ENCODE data around the gene GPR137B. TPM values are rescaled to one million over a fixed set of nuclear protein-coding genes. Genes with fewer than 3 reads are reported as not detected.

The GPR137B gene
- total and polyA plus RNA-seq, 2 of the 4 experiments (the other 2 are of a cell fraction) = 4.5 to 12.3 TPM

DNA sequence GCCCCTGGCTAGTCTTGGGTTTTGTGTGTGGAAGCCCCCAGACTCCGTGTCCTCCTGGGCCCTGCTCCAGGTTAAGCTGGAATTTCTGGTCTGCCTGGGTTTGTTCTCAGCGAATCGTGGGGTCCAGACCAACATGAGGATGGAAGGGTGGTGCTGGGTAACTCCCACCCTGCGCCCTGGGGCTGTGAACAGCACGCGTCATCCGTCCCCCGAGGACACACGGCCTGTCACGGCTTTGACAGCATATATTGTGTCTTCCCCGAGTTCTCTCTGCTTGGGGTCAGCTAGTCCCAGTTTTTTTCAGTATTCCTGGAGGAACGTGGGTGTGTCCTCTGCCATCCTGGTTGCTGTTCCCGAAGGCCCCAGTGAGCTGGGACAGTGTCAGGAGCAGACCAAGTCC is 11.8 kb downstream of the GPR137B start:
- no peak overlapping the region for H2BK5ac ChIP-seq (ENCODE audit: low read depth, low read length, poor library complexity, severe bottlenecking)
- BruUV-seq (replicated peaks) = no TSS peak

More for the DNA sequence above, 11.8 kb downstream of the GPR137B start:
- Histone ChIP-seq H2BK120ac (ENCODE audit: low read depth, low read length) (no peak overlapping the region), H3K27me3 (ENCODE audit: control insufficient read depth, insufficient read depth, low read length) (no peaks in the 10 kb centered on the region), H3K9me3 (ENCODE audit: control insufficient read depth, insufficient read depth, low read length) (no peaks in the 10 kb centered on the region), H3K4me3 (ENCODE audit: insufficient read depth, low read depth, low read length) (no peak overlapping the region), H2AK5ac (ENCODE audit: low read depth, low read length) (no peak overlapping the region), H3K56ac (ENCODE audit: extremely low read depth, insufficient read depth, low read length) (no peak overlapping the region), H4K91ac (ENCODE audit: insufficient read depth, low read depth, low read length) (no peak overlapping the region), H3K14ac (replicated peaks; ENCODE audit: low read depth, low read length) (no peak overlapping the region), H3K79me1 (ENCODE audit: low read depth in 1 of 2, low read length in 2 of 2) (peaks cover 7 to 9% of the 10 kb centered on the region in 2 experiments), H4K8ac (ENCODE audit: low read depth in 2 of 2, low read length in 2 of 2) (no peak overlapping the region), H2AFZ (replicated peaks; ENCODE audit: low read length, poor library complexity) (no peak overlapping the region), H3K4me2 (ENCODE audit: low read depth, low read length) (no peak overlapping the region), H3K27ac (ENCODE audit: insufficient read depth, low read length) (no peak overlapping the region), H3K4me1 (ENCODE audit: control insufficient read depth, insufficient read depth, low read length) (no peaks in the 10 kb centered on the region), H3K9me1 (ENCODE audit: insufficient read depth, low read length) (peaks cover 5% of the 10 kb centered on the region; the same call in 1 of the 2 replicates), H3K4ac (ENCODE audit: low read depth, low read length) (no peak overlapping the region), H3K18ac (ENCODE audit: low read depth, low read length) (no peak overlapping the region), H3K36me3 (ENCODE audit: control insufficient read depth, insufficient read depth, low read length) (no peaks in the 10 kb centered on the region), H3K23ac (ENCODE audit: low read depth, low read length) (no peak overlapping the region), H2AK9ac (replicated peaks; ENCODE audit: low read depth, low read length, poor library complexity) (no peak overlapping the region), H4K5ac (ENCODE audit: low read depth, low read length) (no peak overlapping the region), H3K9ac (ENCODE audit: low read depth, low read length) (no peak overlapping the region), H4K20me1 (ENCODE audit: insufficient read depth, low read length) (peaks cover 15% of the 10 kb centered on the region; the same call in 1 of the 2 replicates), H2BK20ac (ENCODE audit: low read depth, low read length) (no peak overlapping the region), H2BK15ac (ENCODE audit: low read depth, low read length) (no peak overlapping the region)
- intact Hi-C loops (cut with micrococcal nuclease) (no loop called here), dilution Hi-C loops (cut with HindIII; ENCODE audit: low sequenced_read_pairs, unreplicated experiment) (no loop called here), in situ Hi-C loops (cut with MboI; ENCODE audit: low sequenced_read_pairs) (no loop called here)
- CTCF ChIA-PET = no interaction called here
- 94% methylated on average over 8 of the region's 13 CpGs; no CpG with 5 or more reads in 1 of the 2 experiments for WGBS, 2 experiments (ENCODE audit: extremely low coverage in 2 of 2, insufficient read length in 1 of 2)
- ATAC-seq (ENCODE audit: low read depth) (no peak), DNase-seq (no peak)
- no peak for TF ChIP-seq FOS (IDR thresholded peaks at IDR 0.05; ENCODE audit: low read depth, low read length)
- no peak for TF ChIP-seq BHLHE40 (IDR thresholded peaks at IDR 0.05; ENCODE audit: low read depth, low read length)
- TF ChIP-seq CEBPB (IDR thresholded peaks at IDR 0.05; ENCODE audit: low read depth, low read length) = no peak
- no peak for TF ChIP-seq SMC3 (IDR thresholded peaks at IDR 0.05; ENCODE audit: low read depth, low read length)
- TF ChIP-seq RAD21 (IDR thresholded peaks at IDR 0.05; ENCODE audit: low read length) = no peak
- TF ChIP-seq, protein P1, sequence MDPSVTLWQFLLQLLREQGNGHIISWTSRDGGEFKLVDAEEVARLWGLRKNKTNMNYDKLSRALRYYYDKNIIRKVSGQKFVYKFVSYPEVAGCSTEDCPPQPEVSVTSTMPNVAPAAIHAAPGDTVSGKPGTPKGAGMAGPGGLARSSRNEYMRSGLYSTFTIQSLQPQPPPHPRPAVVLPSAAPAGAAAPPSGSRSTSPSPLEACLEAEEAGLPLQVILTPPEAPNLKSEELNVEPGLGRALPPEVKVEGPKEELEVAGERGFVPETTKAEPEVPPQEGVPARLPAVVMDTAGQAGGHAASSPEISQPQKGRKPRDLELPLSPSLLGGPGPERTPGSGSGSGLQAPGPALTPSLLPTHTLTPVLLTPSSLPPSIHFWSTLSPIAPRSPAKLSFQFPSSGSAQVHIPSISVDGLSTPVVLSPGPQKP (IDR thresholded peaks at IDR 0.05; ENCODE audit: borderline replicate concordance, low read depth, low read length) = no peak
- TF ChIP-seq POLR2A (IDR thresholded peaks at IDR 0.05; ENCODE audit: low read depth, low read length) = no peak
- TF ChIP-seq, protein P2, sequence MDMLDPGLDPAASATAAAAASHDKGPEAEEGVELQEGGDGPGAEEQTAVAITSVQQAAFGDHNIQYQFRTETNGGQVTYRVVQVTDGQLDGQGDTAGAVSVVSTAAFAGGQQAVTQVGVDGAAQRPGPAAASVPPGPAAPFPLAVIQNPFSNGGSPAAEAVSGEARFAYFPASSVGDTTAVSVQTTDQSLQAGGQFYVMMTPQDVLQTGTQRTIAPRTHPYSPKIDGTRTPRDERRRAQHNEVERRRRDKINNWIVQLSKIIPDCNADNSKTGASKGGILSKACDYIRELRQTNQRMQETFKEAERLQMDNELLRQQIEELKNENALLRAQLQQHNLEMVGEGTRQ (IDR thresholded peaks at IDR 0.05; ENCODE audit: low read depth, low read length) = no peak
- no peak for TF ChIP-seq MAFK (IDR thresholded peaks at IDR 0.05; ENCODE audit: low read depth, low read length)
- TF ChIP-seq, protein P3, sequence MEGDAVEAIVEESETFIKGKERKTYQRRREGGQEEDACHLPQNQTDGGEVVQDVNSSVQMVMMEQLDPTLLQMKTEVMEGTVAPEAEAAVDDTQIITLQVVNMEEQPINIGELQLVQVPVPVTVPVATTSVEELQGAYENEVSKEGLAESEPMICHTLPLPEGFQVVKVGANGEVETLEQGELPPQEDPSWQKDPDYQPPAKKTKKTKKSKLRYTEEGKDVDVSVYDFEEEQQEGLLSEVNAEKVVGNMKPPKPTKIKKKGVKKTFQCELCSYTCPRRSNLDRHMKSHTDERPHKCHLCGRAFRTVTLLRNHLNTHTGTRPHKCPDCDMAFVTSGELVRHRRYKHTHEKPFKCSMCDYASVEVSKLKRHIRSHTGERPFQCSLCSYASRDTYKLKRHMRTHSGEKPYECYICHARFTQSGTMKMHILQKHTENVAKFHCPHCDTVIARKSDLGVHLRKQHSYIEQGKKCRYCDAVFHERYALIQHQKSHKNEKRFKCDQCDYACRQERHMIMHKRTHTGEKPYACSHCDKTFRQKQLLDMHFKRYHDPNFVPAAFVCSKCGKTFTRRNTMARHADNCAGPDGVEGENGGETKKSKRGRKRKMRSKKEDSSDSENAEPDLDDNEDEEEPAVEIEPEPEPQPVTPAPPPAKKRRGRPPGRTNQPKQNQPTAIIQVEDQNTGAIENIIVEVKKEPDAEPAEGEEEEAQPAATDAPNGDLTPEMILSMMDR (conservative IDR thresholded peaks at IDR 0.05; ENCODE audit: low read depth, low read length) = no peak
- TF ChIP-seq MXI1 (IDR thresholded peaks at IDR 0.05; ENCODE audit: borderline replicate concordance, low read depth, low read length) = no peak
- POLR2A ChIA-PET (ENCODE audit: unreplicated experiment) = no interaction called here
